Trophoblast cell (in vitro differentiated cells and primary cell): ENCODE data around the gene TPM4.

ENCODE experiments used
- DNase-seq, 2 donors: peaks; one replicate each; pipeline ENCODE4 v3.0.0-alpha.2; 2016
- H2AFZ ChIP-seq: 2 replicates; pipeline ENCODE4 v1.6.1; 2013; ENCODE audit warnings: low read length, moderate library complexity, mild to moderate bottlenecking; ENCODE audit not compliant: insufficient read depth, poor library complexity
- H2AK5ac ChIP-seq: 2 replicates; pipeline ENCODE4 v1.6.1; 2013; ENCODE audit warnings: mild to moderate bottlenecking, low read length
- H2BK120ac ChIP-seq: 2 replicates; pipeline ENCODE4 v1.6.1; 2013; ENCODE audit warnings: low read length, mild to moderate bottlenecking, moderate library complexity; ENCODE audit not compliant: insufficient read depth, poor library complexity
- H2BK12ac ChIP-seq: 2 replicates; pipeline ENCODE4 v1.6.1; 2013; ENCODE audit warnings: mild to moderate bottlenecking, low read length, moderate library complexity
- H2BK5ac ChIP-seq: 2 replicates; pipeline ENCODE4 v1.6.1; 2013; ENCODE audit warnings: low read length, low read depth, moderate library complexity, mild to moderate bottlenecking; ENCODE audit not compliant: poor library complexity
- H3K14ac ChIP-seq: 2 replicates; pipeline ENCODE4 v1.6.1; 2013; ENCODE audit warnings: mild to moderate bottlenecking, low read length
- H3K18ac ChIP-seq: 2 replicates; pipeline ENCODE4 v1.6.1; 2013; ENCODE audit warnings: mild to moderate bottlenecking, low read length
- H3K23ac ChIP-seq: 2 replicates; pipeline ENCODE4 v1.6.1; 2013; ENCODE audit warnings: low read length
- H3K27ac ChIP-seq: 2 replicates; pipeline ENCODE4 v1.5.1; 2013; ENCODE audit warnings: low read depth, mild to moderate bottlenecking, inconsistent platforms, low read length, moderate library complexity
- H3K27me3 ChIP-seq: 2 replicates; pipeline ENCODE4 v1.6.1; 2013; ENCODE audit warnings: inconsistent platforms, mild to moderate bottlenecking, low read length, moderate library complexity; ENCODE audit not compliant: insufficient read depth
- H3K36me3 ChIP-seq, 2 experiments: 1 replicate in 1 of 2; 2 replicates in 1 of 2; pipeline ENCODE4 v1.6.1; 2013; ENCODE audit warnings: low read length in 2 of 2, mild to moderate bottlenecking in 2 of 2, moderate library complexity in 1 of 2; ENCODE audit not compliant: insufficient read depth in 2 of 2, control insufficient read depth in 1 of 2
- H3K4ac ChIP-seq: 2 replicates; pipeline ENCODE4 v1.6.1; 2013; ENCODE audit warnings: low read depth, mild to moderate bottlenecking, low read length, moderate library complexity
- H3K4me1 ChIP-seq, 2 experiments: 1 replicate in 1 of 2; 2 replicates in 1 of 2; pipeline ENCODE4 v1.6.1; 2013; ENCODE audit warnings: low read length in 2 of 2, mild to moderate bottlenecking in 2 of 2, moderate library complexity in 1 of 2; ENCODE audit not compliant: insufficient read depth in 2 of 2, control insufficient read depth in 1 of 2
- H3K4me2 ChIP-seq: 2 replicates; pipeline ENCODE4 v1.6.1; 2013; ENCODE audit warnings: inconsistent platforms, mild to moderate bottlenecking, low read length, moderate library complexity
- H3K4me3 ChIP-seq: 2 replicates; pipeline ENCODE4 v1.5.1; 2013; ENCODE audit warnings: mild to moderate bottlenecking, low read depth, low read length, inconsistent platforms
- H3K79me1 ChIP-seq: one replicate; pipeline ENCODE4 v1.6.1; 2013; ENCODE audit warnings: low read length
- H3K79me2 ChIP-seq: 2 replicates; pipeline ENCODE4 v1.6.1; 2013; ENCODE audit warnings: low read length, mild to moderate bottlenecking; ENCODE audit not compliant: control insufficient read depth, insufficient read depth, poor library complexity
- H3K9ac ChIP-seq: 2 replicates; pipeline ENCODE4 v1.6.1; 2013; ENCODE audit warnings: mild to moderate bottlenecking, low read length
- H3K9me3 ChIP-seq: 2 replicates; pipeline ENCODE4 v1.6.1; 2013; ENCODE audit warnings: low read depth, mild to moderate bottlenecking, control low read depth, inconsistent platforms, low read length; ENCODE audit not compliant: insufficient read depth
- H4K12ac ChIP-seq: 2 replicates; pipeline ENCODE4 v1.6.1; 2013; ENCODE audit warnings: low read depth, mild to moderate bottlenecking, low read length, moderate library complexity
- H4K8ac ChIP-seq: 2 replicates; pipeline ENCODE4 v1.6.1; 2013; ENCODE audit warnings: low read depth, mild to moderate bottlenecking, low read length, moderate library complexity
- H4K91ac ChIP-seq: one replicate; pipeline ENCODE4 v1.6.1; 2013; ENCODE audit warnings: low read depth, mild to moderate bottlenecking, low read length, moderate library complexity
- WGBS: extraction: QIAGEN DNeasy Blood & Tissue Kit; methylation state at CpG from one replicate; pipeline ENCODE4 v1.1.7; 2013; ENCODE audit warnings: missing lambda C conversion rate; ENCODE audit not compliant: insufficient read length, insufficient coverage; ENCODE audit errors: extremely low coverage; 5-methylcytosine and 5-hydroxymethylcytosine counted together

The TPM4 gene

GRCh38 chr19:16041991-16042386, 34.3 kb upstream of the TPM4 start:
- no CpG with 5 or more reads among the region's 9 CpGs for WGBS
- H4K91ac ChIP-seq = no peak overlapping the region
- DNase-seq = no peak
- H3K9me3 ChIP-seq = peaks cover 18% of the 10 kb centered on the region
- no peak overlapping the region for H4K8ac ChIP-seq
- H3K4me1 ChIP-seq = peaks cover 0 to 2% of the 10 kb centered on the region in 2 experiments
- H3K79me1 ChIP-seq = peaks cover 5% of the 10 kb centered on the region
- no peak overlapping the region for H2BK12ac ChIP-seq
- H3K4ac ChIP-seq = no peak overlapping the region
- no peaks in the 10 kb centered on the region for H3K79me2 ChIP-seq
- H3K4me3 ChIP-seq = no peak overlapping the region
- H2BK5ac ChIP-seq = no peak overlapping the region
- no peak overlapping the region for H2AK5ac ChIP-seq
- no peak overlapping the region for H2BK120ac ChIP-seq
- H3K9ac ChIP-seq = no peak overlapping the region
- H3K18ac ChIP-seq = no peak overlapping the region
- H2AFZ ChIP-seq = no peak overlapping the region
- no peak overlapping the region for H4K12ac ChIP-seq
- no peaks in the 10 kb centered on the region for H3K36me3 ChIP-seq
- no peak overlapping the region for H3K27ac ChIP-seq
- no peak overlapping the region for H3K23ac ChIP-seq
- no peak overlapping the region for H3K4me2 ChIP-seq
- H3K14ac ChIP-seq = no peak overlapping the region
- no peaks in the 10 kb centered on the region for H3K27me3 ChIP-seq

DNA sequence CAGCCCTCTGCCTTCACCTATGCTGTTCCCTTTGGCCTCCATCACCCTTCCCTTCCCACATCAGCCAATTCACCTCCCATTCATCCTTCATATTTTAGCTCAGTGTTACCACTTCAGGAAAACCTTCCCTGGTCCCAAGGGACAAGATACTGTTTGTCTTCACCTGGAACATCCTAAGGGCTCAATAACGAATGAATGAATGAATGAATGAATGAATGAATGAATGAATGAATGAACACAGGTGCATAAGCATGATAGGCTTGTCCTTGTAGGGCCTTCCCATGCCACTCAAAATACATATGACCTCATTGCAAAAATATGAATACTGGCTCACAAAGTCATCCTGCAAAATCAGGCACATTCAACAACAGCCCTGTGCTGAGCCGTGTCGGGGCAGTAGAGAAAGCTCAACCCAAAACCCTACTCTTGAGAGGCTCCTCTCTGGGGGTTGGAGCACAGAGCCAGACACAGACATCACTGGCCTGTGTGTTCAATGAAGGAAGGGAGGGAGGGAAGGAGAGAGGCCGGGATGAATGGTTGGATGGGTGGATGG, 33.7 kb upstream of the TPM4 start:
- Histone ChIP-seq H4K91ac (no peak overlapping the region), H3K4me1 (peaks cover 0 to 2% of the 10 kb centered on the region in 2 experiments), H3K36me3 (no peaks in the 10 kb centered on the region), H3K9ac (no peak overlapping the region), H2AFZ (no peak overlapping the region), H4K8ac (no peak overlapping the region), H2BK5ac (no peak overlapping the region), H3K14ac (no peak overlapping the region), H3K4ac (no peak overlapping the region), H4K12ac (no peak overlapping the region), H3K27me3 (no peaks in the 10 kb centered on the region), H2AK5ac (no peak overlapping the region), H3K4me2 (no peak overlapping the region), H3K9me3 (peaks cover 15% of the 10 kb centered on the region), H3K79me1 (peaks cover 5% of the 10 kb centered on the region), H3K4me3 (no peak overlapping the region), H3K18ac (no peak overlapping the region), H2BK120ac (no peak overlapping the region), H3K27ac (no peak overlapping the region), H3K79me2 (no peaks in the 10 kb centered on the region), H3K23ac (no peak overlapping the region), H2BK12ac (no peak overlapping the region)
- WGBS = 100% methylated on average over 1 of the region's 4 CpGs
- peak in 1 of 2 donors; percentile 33 for DNase-seq

GRCh38 chr19:16043156-16043757, 33.0 kb upstream of the TPM4 start:
- H3K79me2 ChIP-seq = no peaks in the 10 kb centered on the region
- H2BK5ac ChIP-seq = no peak overlapping the region
- H2AK5ac ChIP-seq = no peak overlapping the region
- H3K9ac ChIP-seq = no peak overlapping the region
- H4K12ac ChIP-seq = no peak overlapping the region
- H3K27ac ChIP-seq = no peak overlapping the region
- peaks cover 5% of the 10 kb centered on the region for H3K79me1 ChIP-seq
- no peak overlapping the region for H2AFZ ChIP-seq
- H3K4me1 ChIP-seq = peaks cover 0 to 2% of the 10 kb centered on the region in 2 experiments
- H3K4ac ChIP-seq = no peak overlapping the region
- peaks cover 10% of the 10 kb centered on the region for H3K9me3 ChIP-seq
- no peaks in the 10 kb centered on the region for H3K27me3 ChIP-seq
- H4K91ac ChIP-seq = no peak overlapping the region
- no peak overlapping the region for H3K18ac ChIP-seq
- no peak overlapping the region for H3K4me2 ChIP-seq
- H4K8ac ChIP-seq = no peak overlapping the region
- no peaks in the 10 kb centered on the region for H3K36me3 ChIP-seq
- H3K14ac ChIP-seq = no peak overlapping the region
- no peak overlapping the region for H3K4me3 ChIP-seq
- no peak overlapping the region for H3K23ac ChIP-seq
- WGBS = 100% methylated on average over 2 of the region's 2 CpGs
- no peak overlapping the region for H2BK120ac ChIP-seq
- no peak overlapping the region for H2BK12ac ChIP-seq
- DNase-seq = no peak

- Histone ChIP-seq H3K14ac (no peak overlapping the region), H3K23ac (no peak overlapping the region), H4K91ac (no peak overlapping the region), H4K12ac (no peak overlapping the region), H2AK5ac (no peak overlapping the region), H3K27me3 (no peaks in the 10 kb centered on the region), H4K8ac (no peak overlapping the region), H3K9ac (no peak overlapping the region), H2BK5ac (no peak overlapping the region), H3K9me3 (no peaks in the 10 kb centered on the region), H3K27ac (no peak overlapping the region), H2BK120ac (no peak overlapping the region), H3K79me2 (no peaks in the 10 kb centered on the region), H3K4me2 (no peak overlapping the region), H3K4me1 (peaks cover 0 to 2% of the 10 kb centered on the region in 2 experiments), H3K4ac (no peak overlapping the region), H3K4me3 (no peak overlapping the region), H2BK12ac (no peak overlapping the region), H3K18ac (no peak overlapping the region), H3K79me1 (peaks cover 5% of the 10 kb centered on the region), H2AFZ (no peak overlapping the region), H3K36me3 (no peaks in the 10 kb centered on the region)
- no peak for DNase-seq
- WGBS = no CpG with 5 or more reads among the region's 7 CpGs
Measured at GRCh38 chr19:16044746-16045145, 31.5 kb upstream of the TPM4 start.
